ELF-1 (cell line): Measurements from ENCODE around the gene DOP1A.

ENCODE experiments used
- DNase-seq: peaks from one replicate; pipeline ENCODE4 v3.0.0-alpha.2; 2016; ENCODE audit warnings: low read depth, low spot score

Gene DOP1A

GRCh38 chr6:83199173-83199862 lies 131.8 kb downstream of the DOP1A start:
- DNase-seq = no peak

- no peak for DNase-seq
Measured at GRCh38 chr6:83199863-83200225, 132.4 kb downstream of the DOP1A start.

- DNase-seq = no peak
Measured at GRCh38 chr6:83202031-83202430, 134.6 kb downstream of the DOP1A start.

DNA sequence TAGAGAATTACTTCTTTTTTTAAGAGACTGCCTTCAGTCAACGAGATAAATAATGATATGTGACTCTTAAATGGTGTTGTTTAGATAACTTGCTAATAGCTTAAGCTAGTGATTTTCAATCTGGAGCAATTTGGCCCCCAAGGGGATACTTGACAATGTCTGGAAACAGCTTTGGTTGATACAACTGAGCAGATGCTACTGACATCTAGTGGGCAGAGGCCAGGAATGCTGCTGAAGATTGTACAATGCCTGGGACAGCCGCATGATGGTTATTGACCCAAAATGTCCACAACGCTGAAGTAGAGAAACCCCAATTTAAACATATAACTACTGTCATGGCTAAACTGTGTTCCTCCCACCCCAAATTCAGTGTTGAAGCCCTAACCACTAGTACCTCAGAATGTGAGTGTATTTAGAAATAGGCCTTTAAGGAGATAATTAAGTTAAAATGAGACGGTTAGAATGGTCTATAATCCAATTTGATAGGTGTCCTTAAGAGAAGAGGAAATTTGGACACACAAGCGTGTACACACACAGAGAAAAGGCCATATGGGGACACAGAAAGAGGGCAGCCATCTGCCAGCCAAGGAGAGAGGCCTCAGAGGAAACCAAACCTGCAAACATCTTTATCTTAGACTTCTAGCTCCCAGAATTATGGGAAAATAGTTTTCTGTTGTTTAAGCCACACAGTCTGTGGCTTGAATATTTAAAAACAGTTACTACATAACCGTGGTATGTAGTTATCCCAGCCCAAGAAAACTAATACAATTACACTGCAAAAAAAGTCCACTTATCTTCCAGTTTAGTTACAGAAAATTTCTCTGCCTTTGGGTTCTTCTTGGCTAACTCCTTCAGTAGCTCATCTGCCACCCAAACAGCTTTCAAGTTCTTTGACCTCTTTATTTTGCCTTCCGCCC lies 147.9 kb downstream of the DOP1A start:
- DNase-seq = peak; percentile 28

GRCh38 chr6:83216806-83217205 lies 149.3 kb downstream of the DOP1A start:
- DNase-seq = no peak
